ENCODE measurements around the gene ZWINT. TPM values are rescaled to one million over a fixed set of nuclear protein-coding genes. Genes with fewer than 3 reads are reported as not detected.

ZWINT gene
- total RNA-seq, 1 donor = 3.6 TPM

GRCh38 chr10:56329961-56330360, 31.1 kb downstream of the ZWINT start:
- H3K9me3 ChIP-seq (ENCODE audit: low read depth, low read length) = no peaks in the 10 kb centered on the region
- DNase-seq (ENCODE audit: insufficient read length, low spot score, missing footprints) = no peak
- H3K36me3 ChIP-seq (ENCODE audit: insufficient read depth, low read length) = no peaks in the 10 kb centered on the region
- no peak overlapping the region for H2AFZ ChIP-seq (ENCODE audit: low read length)
- H3K27ac ChIP-seq (ENCODE audit: low read depth, low read length) = no peak overlapping the region
- H3K4me1 ChIP-seq (ENCODE audit: insufficient read depth, low read length) = no peaks in the 10 kb centered on the region
- TF ChIP-seq CTCF (IDR thresholded peaks at IDR 0.05; ENCODE audit: extremely low read depth, low read depth, low read length) = no peak
- no peak overlapping the region for H3K4me3 ChIP-seq (ENCODE audit: insufficient read depth, low read length)
- no peaks in the 10 kb centered on the region for H4K20me1 ChIP-seq (ENCODE audit: insufficient read depth, low read length)
- no peaks in the 10 kb centered on the region for H3K27me3 ChIP-seq (ENCODE audit: insufficient read depth, low read length)
- no peak overlapping the region for H3K4me2 ChIP-seq (ENCODE audit: insufficient read depth, low read length)
- H3K79me2 ChIP-seq (ENCODE audit: insufficient read depth, low read length) = no peaks in the 10 kb centered on the region

- H3K27ac ChIP-seq (ENCODE audit: low read depth, low read length) = no peak overlapping the region
- H3K9me3 ChIP-seq (ENCODE audit: low read depth, low read length) = no peaks in the 10 kb centered on the region
- H3K36me3 ChIP-seq (ENCODE audit: insufficient read depth, low read length) = no peaks in the 10 kb centered on the region
- H4K20me1 ChIP-seq (ENCODE audit: insufficient read depth, low read length) = no peaks in the 10 kb centered on the region
- TF ChIP-seq CTCF (IDR thresholded peaks at IDR 0.05; ENCODE audit: extremely low read depth, low read depth, low read length) = no peak
- DNase-seq (ENCODE audit: insufficient read length, low spot score, missing footprints) = no peak
- H3K27me3 ChIP-seq (ENCODE audit: insufficient read depth, low read length) = no peaks in the 10 kb centered on the region
- no peaks in the 10 kb centered on the region for H3K79me2 ChIP-seq (ENCODE audit: insufficient read depth, low read length)
- no peak overlapping the region for H2AFZ ChIP-seq (ENCODE audit: low read length)
- no peaks in the 10 kb centered on the region for H3K4me1 ChIP-seq (ENCODE audit: insufficient read depth, low read length)
- no peak overlapping the region for H3K4me2 ChIP-seq (ENCODE audit: insufficient read depth, low read length)
- no peak overlapping the region for H3K4me3 ChIP-seq (ENCODE audit: insufficient read depth, low read length)
Observed at GRCh38 chr10:56327118-56327517, 33.9 kb downstream of the ZWINT start.

GRCh38 chr10:56319386-56319785, 41.7 kb downstream of the ZWINT start:
- H3K4me2 ChIP-seq (ENCODE audit: insufficient read depth, low read length) = no peak overlapping the region
- H3K9me3 ChIP-seq (ENCODE audit: low read depth, low read length) = no peaks in the 10 kb centered on the region
- no peak overlapping the region for H3K4me3 ChIP-seq (ENCODE audit: insufficient read depth, low read length)
- H3K27me3 ChIP-seq (ENCODE audit: insufficient read depth, low read length) = no peaks in the 10 kb centered on the region
- TF ChIP-seq CTCF (IDR thresholded peaks at IDR 0.05; ENCODE audit: extremely low read depth, low read depth, low read length) = no peak
- H3K27ac ChIP-seq (ENCODE audit: low read depth, low read length) = no peak overlapping the region
- no peak overlapping the region for H2AFZ ChIP-seq (ENCODE audit: low read length)
- H3K79me2 ChIP-seq (ENCODE audit: insufficient read depth, low read length) = no peaks in the 10 kb centered on the region
- DNase-seq (ENCODE audit: insufficient read length, low spot score, missing footprints) = no peak
- H4K20me1 ChIP-seq (ENCODE audit: insufficient read depth, low read length) = no peaks in the 10 kb centered on the region
- H3K36me3 ChIP-seq (ENCODE audit: insufficient read depth, low read length) = no peaks in the 10 kb centered on the region
- H3K4me1 ChIP-seq (ENCODE audit: insufficient read depth, low read length) = no peaks in the 10 kb centered on the region

GRCh38 chr10:56318816-56319215, 42.2 kb downstream of the ZWINT start:
- Histone ChIP-seq H2AFZ (ENCODE audit: low read length) (no peak overlapping the region), H3K4me2 (ENCODE audit: insufficient read depth, low read length) (no peak overlapping the region), H3K36me3 (ENCODE audit: insufficient read depth, low read length) (no peaks in the 10 kb centered on the region), H3K4me3 (ENCODE audit: insufficient read depth, low read length) (no peak overlapping the region), H3K27ac (ENCODE audit: low read depth, low read length) (no peak overlapping the region), H3K4me1 (ENCODE audit: insufficient read depth, low read length) (no peaks in the 10 kb centered on the region), H3K79me2 (ENCODE audit: insufficient read depth, low read length) (no peaks in the 10 kb centered on the region), H3K27me3 (ENCODE audit: insufficient read depth, low read length) (no peaks in the 10 kb centered on the region), H3K9me3 (ENCODE audit: low read depth, low read length) (no peaks in the 10 kb centered on the region), H4K20me1 (ENCODE audit: insufficient read depth, low read length) (no peaks in the 10 kb centered on the region)
- TF ChIP-seq CTCF (IDR thresholded peaks at IDR 0.05; ENCODE audit: extremely low read depth, low read depth, low read length) = no peak
- no peak for DNase-seq (ENCODE audit: insufficient read length, low spot score, missing footprints)

Data from osteoblast (primary cell).